Measurements from ENCODE around the gene SRGAP3.

GRCh38 chr3:9088441-9089353 lies 160.7 kb downstream of the SRGAP3 start:
- TF ChIP-seq IRF3 (IDR thresholded peaks at IDR 0.05) (no peak), TAF1 (IDR thresholded peaks at IDR 0.05; ENCODE audit: borderline replicate concordance, low read depth, low read length) (no peak), ASH2L (IDR thresholded peaks at IDR 0.05; ENCODE audit: borderline replicate concordance, low read depth) (no peak), IKZF1 (conservative IDR thresholded peaks at IDR 0.05) (no peak), ETV6 (conservative IDR thresholded peaks at IDR 0.05 in 1 of 2, IDR thresholded peaks at IDR 0.05 in 1 of 2; ENCODE audit: borderline replicate concordance in 1 of 2, low read depth in 1 of 2) (no peak), SP1 (IDR thresholded peaks at IDR 0.05; ENCODE audit: low read depth, low read length) (no peak), MXI1 (IDR thresholded peaks at IDR 0.05; ENCODE audit: low read depth, low read length) (no peak), REST (IDR thresholded peaks at IDR 0.05; ENCODE audit: low read depth, low read length) (no peak), EP300 (IDR thresholded peaks at IDR 0.05; ENCODE audit: borderline replicate concordance in 1 of 2, control insufficient read depth in 1 of 2, low read depth in 2 of 2, low read length in 2 of 2) (no peak)
